ENCODE results near the gene SLC7A1.

The SLC7A1 gene

GRCh38 chr13:29483623-29484022 lies 111.9 kb downstream of the SLC7A1 start:
- FAIRE-seq: no peak

GRCh38 chr13:29483211-29483610 lies 112.3 kb downstream of the SLC7A1 start:
- no peak for FAIRE-seq

GRCh38 chr13:29482504-29482903 lies 113.0 kb downstream of the SLC7A1 start:
- no peak for FAIRE-seq

- FAIRE-seq: no peak
Measured at GRCh38 chr13:29481603-29482002, 113.9 kb downstream of the SLC7A1 start.

- FAIRE-seq: no peak
Measured at GRCh38 chr13:29480893-29481525, 114.5 kb downstream of the SLC7A1 start.

- no peak for FAIRE-seq
Measured at GRCh38 chr13:29479716-29480492, 115.6 kb downstream of the SLC7A1 start.

- FAIRE-seq: no peak
Measured at GRCh38 chr13:29476046-29476445, 119.4 kb downstream of the SLC7A1 start.

GRCh38 chr13:29474991-29475390 lies 120.5 kb downstream of the SLC7A1 start:
- FAIRE-seq: no peak

GRCh38 chr13:29473166-29473565 lies 122.3 kb downstream of the SLC7A1 start:
- no peak for FAIRE-seq

GRCh38 chr13:29472332-29472961 lies 123.0 kb downstream of the SLC7A1 start:
- peak; percentile 55 for FAIRE-seq

GRCh38 chr13:29471551-29471950 lies 123.9 kb downstream of the SLC7A1 start:
- no peak for FAIRE-seq

- no peak for FAIRE-seq
Measured at GRCh38 chr13:29465741-29466293, 129.7 kb downstream of the SLC7A1 start.

GRCh38 chr13:29464105-29464679 lies 131.3 kb downstream of the SLC7A1 start:
- FAIRE-seq: no peak

- no peak for FAIRE-seq
Measured at GRCh38 chr13:29459813-29460355, 135.6 kb downstream of the SLC7A1 start.

Measured in G401.6 (cell line).